NCI-H345 (cell line): ENCODE results near the gene SIPA1L2.
A peak's percentile ranks its signal among the peaks of the same experiment; 100 is the strongest.

Experiments
- DNase-seq: peaks from one replicate; lab custom pipeline; 2025; lab: John Stamatoyannopoulos, UW

The SIPA1L2 gene

GRCh38 chr1:232630047-232630893 lies at the start of gene SIPA1L2:
TSS of gene SIPA1L2 (minus strand) at chr1:232630133. CDS start at chr1:232515339, 114,794 bp downstream.
- DNase-seq = peak; percentile 95

DNA sequence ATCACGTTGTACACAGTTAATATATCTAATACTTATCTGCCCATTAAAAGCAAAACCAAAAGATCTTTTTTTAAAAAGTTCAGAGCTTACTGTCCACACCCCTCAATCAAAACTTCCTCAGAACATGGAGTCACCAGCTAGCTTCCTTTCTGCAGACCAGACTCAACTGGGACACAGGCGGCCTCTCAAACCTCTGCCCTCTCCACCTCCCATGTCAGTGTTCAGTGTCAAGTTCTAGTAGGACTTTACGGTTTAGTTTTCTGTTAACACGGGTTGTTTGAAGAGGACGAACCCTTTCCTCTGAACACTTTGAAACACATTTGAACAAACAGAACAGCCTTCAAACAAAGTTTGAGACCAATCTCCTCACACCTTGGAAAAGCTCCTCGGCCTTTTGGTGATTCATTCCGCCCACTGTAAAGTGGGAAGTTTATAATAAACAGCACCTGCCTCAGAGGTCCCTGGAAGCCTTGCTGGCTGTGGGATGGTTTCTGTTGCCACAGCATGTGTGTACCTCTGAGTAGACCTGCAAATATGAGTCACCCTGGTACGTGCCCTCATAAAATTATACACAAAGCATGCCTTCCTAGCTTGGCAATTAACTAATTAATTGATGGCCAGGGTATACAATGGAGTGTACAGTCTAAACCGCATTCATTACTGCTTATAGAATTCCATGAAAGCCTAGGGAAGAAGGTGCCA lies 48.4 kb upstream of the SIPA1L2 start:
- no peak for DNase-seq

GRCh38 chr1:232676307-232676706 lies 46.4 kb upstream of the SIPA1L2 start:
- no peak for DNase-seq

DNA sequence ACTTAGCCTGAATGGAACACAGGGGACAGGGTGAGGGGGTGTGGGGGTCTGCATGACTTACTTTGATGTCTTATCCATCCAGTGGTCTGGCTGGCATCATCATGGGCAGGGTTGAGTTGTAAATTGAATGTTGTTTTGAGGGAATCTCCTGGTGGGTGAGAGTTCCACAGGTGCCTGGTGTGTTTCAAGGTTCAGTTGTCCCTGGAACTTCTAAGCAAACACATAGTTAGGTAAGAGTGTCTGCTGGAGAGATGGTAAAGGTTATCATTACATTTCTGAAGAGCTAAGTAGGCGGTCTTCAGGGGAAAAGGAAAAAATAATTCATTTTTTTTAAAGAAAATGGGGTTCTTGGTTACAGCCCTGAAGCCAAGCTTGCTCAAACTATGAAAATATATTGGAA lies 46.0 kb upstream of the SIPA1L2 start:
- no peak for DNase-seq

GRCh38 chr1:232675260-232675659 lies 45.3 kb upstream of the SIPA1L2 start:
- no peak for DNase-seq

DNA sequence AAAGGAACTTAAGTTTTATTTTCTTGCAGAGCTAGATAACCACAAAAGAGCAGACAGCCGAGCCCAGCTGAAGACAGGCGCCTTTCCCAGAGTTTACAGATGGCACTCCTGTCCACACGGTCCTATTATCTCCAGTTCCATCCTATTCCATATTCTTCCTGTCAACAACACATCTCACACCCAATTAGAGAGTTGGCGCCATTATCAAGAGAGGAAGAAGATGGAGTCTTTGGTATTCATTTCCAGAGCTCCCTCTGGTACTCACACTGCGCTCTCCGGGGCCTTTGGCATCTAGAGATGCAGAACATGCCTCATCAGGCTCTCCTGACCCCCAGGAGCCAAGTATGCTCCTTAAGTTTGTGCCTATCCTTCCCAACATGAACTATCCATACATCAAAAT lies 43.3 kb upstream of the SIPA1L2 start:
- no peak for DNase-seq

DNA sequence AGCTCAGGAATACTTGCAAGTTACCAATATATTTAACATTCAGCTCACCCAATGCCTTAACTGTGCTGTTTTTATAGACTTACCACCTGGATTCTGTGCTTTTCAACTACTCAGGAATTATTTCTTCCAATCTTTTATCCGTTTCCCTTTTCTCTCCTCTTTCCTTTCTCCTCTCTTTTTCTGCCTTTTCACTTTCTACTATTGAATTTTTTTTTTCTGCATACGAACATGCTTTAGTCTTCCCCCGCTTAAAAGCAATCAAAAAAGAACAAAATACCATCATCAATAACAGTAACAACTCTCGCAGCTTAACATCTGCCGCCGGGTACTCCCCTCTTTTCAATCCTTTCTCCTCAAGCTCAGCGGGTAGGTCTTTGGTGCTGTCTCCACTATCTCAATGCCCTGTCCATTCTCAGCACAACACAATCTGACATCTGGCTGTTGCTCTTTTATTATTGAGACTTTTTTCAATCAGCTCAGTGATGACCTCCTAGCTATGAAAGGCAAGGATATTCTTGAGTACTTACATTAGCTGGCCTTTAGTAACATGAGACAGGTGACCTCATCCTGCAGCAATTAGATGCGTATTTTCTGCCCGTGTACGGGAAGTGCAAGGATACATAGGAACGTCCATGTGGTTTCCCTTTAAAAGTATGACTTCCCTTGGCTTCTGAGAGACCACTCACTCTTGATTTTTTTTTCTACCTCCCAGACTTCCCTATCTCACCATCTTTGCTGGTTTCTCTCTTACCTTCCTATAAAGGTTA lies 40.2 kb upstream of the SIPA1L2 start:
- no peak for DNase-seq

GRCh38 chr1:232667778-232668165 lies 37.8 kb upstream of the SIPA1L2 start:
- DNase-seq = no peak

GRCh38 chr1:232667094-232667777 lies 37.3 kb upstream of the SIPA1L2 start:
- DNase-seq = no peak

- DNase-seq = no peak
Measured at GRCh38 chr1:232664844-232665777, 35.2 kb upstream of the SIPA1L2 start.

DNA sequence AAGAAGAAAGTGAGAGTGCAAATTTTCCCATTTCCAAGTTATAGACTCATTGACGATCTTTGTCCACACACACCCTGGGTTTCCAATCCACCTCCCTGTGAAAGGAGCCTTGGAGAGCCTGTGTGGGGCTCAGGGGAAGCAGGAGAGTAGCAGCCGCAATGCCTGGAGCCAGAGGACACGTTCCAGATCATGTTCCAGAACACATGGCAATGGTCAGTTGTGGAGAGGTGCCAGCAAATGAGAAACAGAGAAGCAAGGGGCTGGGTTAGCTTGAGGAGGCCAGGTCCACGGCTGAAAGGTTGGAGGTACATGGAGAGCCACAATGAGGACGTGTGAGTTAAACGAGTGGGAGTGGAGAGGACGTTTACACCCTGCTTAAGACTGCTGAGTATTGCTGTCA lies 33.0 kb upstream of the SIPA1L2 start:
- DNase-seq = no peak

DNA sequence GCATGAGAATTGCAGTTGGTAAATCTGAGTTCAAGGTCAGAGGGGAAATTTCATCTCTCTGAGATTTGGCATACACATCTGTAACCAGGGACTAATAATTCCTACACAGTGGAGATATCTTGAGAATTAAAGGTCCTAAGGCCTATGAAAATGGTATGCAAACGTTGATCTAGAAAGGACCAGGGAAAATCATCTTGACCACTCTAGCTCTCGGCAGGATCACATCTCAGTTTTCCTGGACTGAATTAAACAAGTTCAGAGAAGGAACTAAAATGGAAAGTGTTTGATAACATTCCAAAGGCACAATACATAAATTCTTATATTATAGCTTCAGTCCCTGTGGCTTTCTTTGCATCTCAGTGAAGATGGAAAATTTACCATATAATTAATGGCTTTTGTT lies 28.5 kb upstream of the SIPA1L2 start:
- DNase-seq = no peak

- no peak for DNase-seq
Measured at GRCh38 chr1:232657426-232658005, 27.6 kb upstream of the SIPA1L2 start.

- DNase-seq = no peak
Measured at GRCh38 chr1:232655746-232656085, 25.8 kb upstream of the SIPA1L2 start.

DNA sequence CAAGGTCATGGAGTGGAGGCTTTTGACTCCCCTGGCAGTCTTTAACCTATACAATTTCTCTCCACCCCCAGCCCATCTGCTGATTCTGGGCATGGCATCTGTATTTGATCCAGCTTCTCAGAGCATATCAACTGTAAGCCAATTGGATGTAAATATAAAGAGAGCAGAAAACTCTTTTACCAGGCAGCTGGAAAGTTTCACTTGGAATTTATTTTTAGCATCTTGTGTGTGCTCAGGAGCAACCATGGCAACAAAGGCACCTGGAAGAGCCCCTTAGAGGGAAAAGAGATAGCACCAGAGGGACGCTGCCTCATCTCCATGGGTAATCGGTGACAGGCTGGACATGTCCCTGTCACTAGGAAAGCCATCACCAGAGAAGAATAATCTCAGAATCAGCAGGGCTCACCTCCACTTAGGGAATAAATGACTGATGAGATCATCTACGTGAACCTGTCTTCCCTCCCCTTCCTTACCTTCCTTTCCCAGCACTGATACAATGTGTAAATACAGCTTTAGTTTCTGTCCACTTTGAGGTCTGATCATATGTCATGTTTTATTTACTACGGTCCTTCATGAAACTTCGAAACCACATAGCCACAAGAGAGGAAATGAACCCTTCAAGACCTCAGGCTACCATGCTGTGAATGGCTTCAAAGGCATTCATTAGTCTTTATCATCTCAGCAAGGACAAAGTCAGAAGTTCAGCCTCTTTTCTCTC lies 25.3 kb upstream of the SIPA1L2 start:
- DNase-seq = peak; percentile 6

- no peak for DNase-seq
Measured at GRCh38 chr1:232653789-232654188, 23.9 kb upstream of the SIPA1L2 start.

GRCh38 chr1:232650845-232651244 lies 20.9 kb upstream of the SIPA1L2 start:
- no peak for DNase-seq

DNA sequence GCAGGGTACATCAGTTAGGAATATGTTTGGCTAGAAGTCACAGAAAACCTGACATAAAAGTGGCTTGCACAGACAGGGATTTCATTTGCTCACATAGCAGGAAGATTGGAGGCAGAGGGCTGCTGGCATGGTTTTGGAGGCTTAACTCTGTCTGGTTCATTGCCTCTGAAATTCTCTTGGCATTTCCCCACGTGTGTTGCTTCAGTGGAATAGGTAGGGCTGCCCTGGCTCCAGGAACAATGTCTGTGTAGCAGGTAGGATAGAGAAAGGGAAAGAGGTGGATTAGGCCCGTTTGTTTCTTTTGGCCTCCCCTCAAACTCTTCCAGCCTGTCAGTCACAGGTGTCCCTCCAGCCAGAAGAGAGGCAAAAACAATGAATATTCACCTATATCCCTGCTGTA lies 20.5 kb upstream of the SIPA1L2 start:
- no peak for DNase-seq

DNA sequence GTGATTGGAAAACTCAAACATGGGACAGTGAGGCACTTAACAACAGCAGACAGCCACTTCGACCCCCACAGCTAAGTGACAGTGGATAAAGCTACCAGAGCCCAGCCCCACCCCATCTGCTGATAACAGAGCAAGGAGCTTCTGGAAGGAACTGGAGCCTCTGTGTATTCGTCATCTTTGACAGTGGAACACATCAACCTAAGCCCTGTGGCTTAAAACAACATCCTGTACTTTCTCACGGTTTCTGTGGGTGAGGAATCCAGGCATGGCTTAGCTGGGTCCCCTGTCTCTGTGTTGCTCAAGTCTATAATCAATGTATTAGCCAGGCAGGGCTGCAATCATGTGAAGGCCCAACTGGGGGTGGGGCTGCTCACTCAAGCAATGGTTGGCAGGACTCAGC lies 18.4 kb upstream of the SIPA1L2 start:
- DNase-seq = no peak

DNA sequence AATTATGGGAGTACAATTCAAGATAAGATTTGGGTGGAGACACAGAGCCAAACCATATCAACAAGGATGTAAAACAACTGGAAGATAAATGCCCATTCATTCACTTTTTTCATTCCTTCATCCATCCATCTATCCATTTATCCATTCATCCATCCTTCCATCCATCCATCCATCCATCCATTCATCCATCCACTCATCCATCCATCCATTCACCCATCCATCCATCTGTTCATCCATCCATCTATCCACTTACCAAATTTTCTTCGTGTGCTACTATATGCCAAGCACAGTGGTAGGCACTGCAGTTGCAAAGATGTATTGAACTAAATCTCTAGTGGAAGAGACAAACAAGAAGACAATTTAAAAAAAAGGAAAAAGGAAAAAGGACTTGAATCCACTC lies 14.3 kb upstream of the SIPA1L2 start:
- no peak for DNase-seq
